Measurements from ENCODE around the gene FTO.

DNA sequence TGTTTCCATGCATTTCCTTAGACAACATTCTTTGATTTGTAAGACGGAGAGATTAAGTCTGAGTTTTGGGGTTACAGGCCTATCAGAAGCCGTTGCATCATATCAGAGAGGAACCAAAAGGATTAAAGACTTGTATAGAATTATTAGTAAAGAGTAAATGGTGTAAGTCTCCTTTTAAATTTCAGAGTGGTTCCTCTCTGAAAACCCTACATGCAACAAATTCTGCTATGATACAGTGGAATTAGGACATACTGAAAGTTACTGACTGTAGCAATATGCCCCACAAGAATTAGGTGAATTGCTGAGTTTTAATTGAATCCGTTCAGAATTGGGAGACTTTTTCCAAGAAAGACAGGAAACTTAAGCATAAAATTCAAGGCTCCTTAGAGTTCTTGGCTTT is 221.6 kb downstream of the FTO start:
- TF ChIP-seq, protein P1, sequence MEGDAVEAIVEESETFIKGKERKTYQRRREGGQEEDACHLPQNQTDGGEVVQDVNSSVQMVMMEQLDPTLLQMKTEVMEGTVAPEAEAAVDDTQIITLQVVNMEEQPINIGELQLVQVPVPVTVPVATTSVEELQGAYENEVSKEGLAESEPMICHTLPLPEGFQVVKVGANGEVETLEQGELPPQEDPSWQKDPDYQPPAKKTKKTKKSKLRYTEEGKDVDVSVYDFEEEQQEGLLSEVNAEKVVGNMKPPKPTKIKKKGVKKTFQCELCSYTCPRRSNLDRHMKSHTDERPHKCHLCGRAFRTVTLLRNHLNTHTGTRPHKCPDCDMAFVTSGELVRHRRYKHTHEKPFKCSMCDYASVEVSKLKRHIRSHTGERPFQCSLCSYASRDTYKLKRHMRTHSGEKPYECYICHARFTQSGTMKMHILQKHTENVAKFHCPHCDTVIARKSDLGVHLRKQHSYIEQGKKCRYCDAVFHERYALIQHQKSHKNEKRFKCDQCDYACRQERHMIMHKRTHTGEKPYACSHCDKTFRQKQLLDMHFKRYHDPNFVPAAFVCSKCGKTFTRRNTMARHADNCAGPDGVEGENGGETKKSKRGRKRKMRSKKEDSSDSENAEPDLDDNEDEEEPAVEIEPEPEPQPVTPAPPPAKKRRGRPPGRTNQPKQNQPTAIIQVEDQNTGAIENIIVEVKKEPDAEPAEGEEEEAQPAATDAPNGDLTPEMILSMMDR (conservative IDR thresholded peaks at IDR 0.05) = no peak
- TF ChIP-seq ZFX (IDR thresholded peaks at IDR 0.05) = no peak
